Stomach smooth muscle (tissue), 2 donors: ENCODE measurements around the gene LCN6.

Experiments used
- H3K27ac ChIP-seq: one replicate; pipeline ENCODE4 v1.7.0; 2013; ENCODE audit warnings: mild to moderate bottlenecking, low read length, inconsistent platforms
- H3K27me3 ChIP-seq, 2 donors: one replicate each; pipeline ENCODE4 v1.7.0; 2013; ENCODE audit warnings: low read length in 2 of 2; ENCODE audit not compliant: insufficient read depth in 2 of 2, control insufficient read depth in 1 of 2
- H3K36me3 ChIP-seq, 2 donors: one replicate each; pipeline ENCODE4 v1.7.0; 2013; ENCODE audit warnings: low read length in 2 of 2; ENCODE audit not compliant: control insufficient read depth in 2 of 2, insufficient read depth in 2 of 2
- H3K4me1 ChIP-seq: one replicate; pipeline ENCODE4 v1.7.0; 2013; ENCODE audit warnings: low read length; ENCODE audit not compliant: control insufficient read depth, insufficient read depth
- H3K4me3 ChIP-seq, 2 donors: one replicate each; pipeline ENCODE4 v1.7.0; 2013; ENCODE audit warnings: low read length in 2 of 2
- H3K9ac ChIP-seq, 2 donors: one replicate each; pipeline ENCODE4 v1.7.0; 2013; ENCODE audit warnings: low read length in 2 of 2, mild to moderate bottlenecking in 1 of 2
- H3K9me3 ChIP-seq, 2 donors: one replicate each; pipeline ENCODE4 v1.7.0; 2013; ENCODE audit warnings: low read length in 2 of 2; ENCODE audit not compliant: control insufficient read depth in 2 of 2
- donor health status: healthy.
- donor health status: Pancreatic carcinoma.

Gene LCN6

GRCh38 chr9:136703276-136703860 lies 45.0 kb downstream of the LCN6 start:
- H3K9ac ChIP-seq: no peak overlapping the region
- peaks cover 2% of the 10 kb centered on the region for H3K4me1 ChIP-seq
- H3K4me3 ChIP-seq: no peak overlapping the region
- no peaks in the 10 kb centered on the region for H3K36me3 ChIP-seq
- peaks cover 5 to 7% of the 10 kb centered on the region in 2 donors for H3K27me3 ChIP-seq
- no peaks in the 10 kb centered on the region for H3K9me3 ChIP-seq
- H3K27ac ChIP-seq: no peak overlapping the region

GRCh38 chr9:136701668-136702053 lies 46.7 kb downstream of the LCN6 start:
- H3K27me3 ChIP-seq: peaks cover 5 to 7% of the 10 kb centered on the region in 2 donors
- no peak overlapping the region for H3K27ac ChIP-seq
- no peak overlapping the region for H3K4me3 ChIP-seq
- H3K9me3 ChIP-seq: no peaks in the 10 kb centered on the region
- peaks cover 2% of the 10 kb centered on the region for H3K4me1 ChIP-seq
- no peak overlapping the region for H3K9ac ChIP-seq
- H3K36me3 ChIP-seq: no peaks in the 10 kb centered on the region

- H3K9ac ChIP-seq: no peak overlapping the region
- H3K27ac ChIP-seq: no peak overlapping the region
- peaks cover 2% of the 10 kb centered on the region for H3K4me1 ChIP-seq
Observed at GRCh38 chr9:136700959-136701667, 47.2 kb downstream of the LCN6 start.

GRCh38 chr9:136700304-136700703 lies 48.0 kb downstream of the LCN6 start:
- Histone ChIP-seq H3K36me3 (no peaks in the 10 kb centered on the region), H3K9me3 (no peaks in the 10 kb centered on the region), H3K27me3 (peaks cover 5 to 7% of the 10 kb centered on the region in 2 donors), H3K27ac (no peak overlapping the region), H3K4me3 (no peak overlapping the region), H3K9ac (no peak overlapping the region), H3K4me1 (peaks cover 2% of the 10 kb centered on the region)

More at GRCh38 chr9:136700959-136701667, 47.2 kb downstream of the LCN6 start:
- Histone ChIP-seq H3K9me3 (no peaks in the 10 kb centered on the region), H3K4me3 (no peak overlapping the region), H3K27me3 (peaks cover 5 to 7% of the 10 kb centered on the region in 2 donors), H3K36me3 (no peaks in the 10 kb centered on the region)

- Histone ChIP-seq H3K27ac (no peak overlapping the region), H3K9ac (no peak overlapping the region), H3K36me3 (no peaks in the 10 kb centered on the region), H3K27me3 (peaks cover 5 to 7% of the 10 kb centered on the region in 2 donors), H3K4me1 (peaks cover 4% of the 10 kb centered on the region), H3K4me3 (no peak overlapping the region), H3K9me3 (no peaks in the 10 kb centered on the region)
Observed at GRCh38 chr9:136698635-136699246, 49.6 kb downstream of the LCN6 start.

GRCh38 chr9:136697821-136698526 lies 50.4 kb downstream of the LCN6 start:
- peaks cover 4% of the 10 kb centered on the region for H3K4me1 ChIP-seq

GRCh38 chr9:136697146-136697820 lies 51.0 kb downstream of the LCN6 start:
- Histone ChIP-seq H3K36me3 (no peaks in the 10 kb centered on the region), H3K27ac (no peak overlapping the region), H3K27me3 (peaks cover 5 to 7% of the 10 kb centered on the region in 2 donors), H3K9ac (no peak overlapping the region), H3K9me3 (no peaks in the 10 kb centered on the region), H3K4me1 (peaks cover 4% of the 10 kb centered on the region), H3K4me3 (no peak overlapping the region)

More at GRCh38 chr9:136697821-136698526, 50.4 kb downstream of the LCN6 start:
- Histone ChIP-seq H3K36me3 (no peaks in the 10 kb centered on the region), H3K4me3 (no peak overlapping the region), H3K27ac (no peak overlapping the region), H3K9me3 (no peaks in the 10 kb centered on the region), H3K9ac (no peak overlapping the region), H3K27me3 (peaks cover 5 to 7% of the 10 kb centered on the region in 2 donors)

GRCh38 chr9:136696502-136696901 lies 51.8 kb downstream of the LCN6 start:
- H3K4me1 ChIP-seq: peaks cover 4% of the 10 kb centered on the region
- no peak overlapping the region for H3K27ac ChIP-seq
- no peak overlapping the region for H3K9ac ChIP-seq
- H3K9me3 ChIP-seq: no peaks in the 10 kb centered on the region
- H3K36me3 ChIP-seq: no peaks in the 10 kb centered on the region
- H3K27me3 ChIP-seq: peaks cover 5 to 6% of the 10 kb centered on the region in 2 donors
- H3K4me3 ChIP-seq: no peak overlapping the region

- H3K27me3 ChIP-seq: peaks cover under 1 to 2% of the 10 kb centered on the region in 2 donors
- no peak overlapping the region for H3K27ac ChIP-seq
- no peaks in the 10 kb centered on the region for H3K9me3 ChIP-seq
- H3K9ac ChIP-seq: no peak overlapping the region
- H3K4me3 ChIP-seq: no peak overlapping the region
- peaks cover 4% of the 10 kb centered on the region for H3K4me1 ChIP-seq
- H3K36me3 ChIP-seq: no peaks in the 10 kb centered on the region
Observed at GRCh38 chr9:136695955-136696354, 52.4 kb downstream of the LCN6 start.

GRCh38 chr9:136695435-136695895 lies 52.9 kb downstream of the LCN6 start:
- Histone ChIP-seq H3K27me3 (peaks cover 0 to 2% of the 10 kb centered on the region in 2 donors), H3K4me1 (peaks cover 5% of the 10 kb centered on the region), H3K9me3 (no peaks in the 10 kb centered on the region), H3K27ac (no peak overlapping the region), H3K4me3 (no peak overlapping the region), H3K9ac (no peak overlapping the region), H3K36me3 (no peaks in the 10 kb centered on the region)
